ENCODE results near the gene COL20A1. TPM values are rescaled to one million over a fixed set of nuclear protein-coding genes. Genes with fewer than 3 reads are reported as not detected.

Gene COL20A1
- total RNA-seq, 3 donors from 2014 or later, result not detected

DNA sequence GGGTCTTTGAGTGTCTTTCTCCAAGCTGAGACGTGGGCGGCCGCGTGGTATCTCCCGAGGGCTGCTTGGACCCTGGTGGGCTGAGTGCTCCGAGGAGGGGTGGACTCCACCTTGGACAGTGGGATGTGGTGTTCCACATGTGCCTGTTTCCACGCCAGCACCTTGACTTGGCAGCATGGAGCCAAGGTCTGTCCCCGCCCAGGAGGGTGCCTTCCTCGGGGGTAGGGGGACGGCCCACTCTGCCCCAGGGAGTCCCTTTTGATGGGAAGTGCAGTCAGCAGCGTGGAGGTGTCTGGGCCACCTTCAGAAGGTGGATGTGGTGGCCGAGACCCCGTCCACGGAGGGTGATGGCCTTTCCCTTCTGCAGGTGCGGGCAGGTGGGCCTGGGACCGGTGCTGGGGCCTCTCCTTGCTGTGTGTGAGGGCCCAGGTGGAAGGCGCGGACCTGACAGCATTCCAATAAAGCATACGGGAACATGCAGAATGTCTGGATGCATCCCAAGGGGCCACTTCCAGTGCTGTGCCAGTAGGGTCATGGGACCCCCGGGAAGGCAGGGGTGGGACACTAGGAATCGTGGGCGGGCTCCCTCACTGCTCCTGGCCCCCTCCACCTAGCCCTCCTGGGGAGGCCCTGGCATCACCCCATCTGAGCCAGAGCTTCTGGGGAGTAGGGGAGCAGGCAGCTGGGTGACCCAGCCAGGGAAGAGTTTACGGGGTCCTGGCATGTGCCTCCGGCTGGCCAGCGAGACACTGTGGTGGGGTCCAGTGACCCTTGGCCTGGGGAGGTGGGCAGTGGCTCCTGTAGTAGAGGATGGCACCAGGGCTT lies 3.5 kb upstream of the COL20A1 start:
- Mint-ChIP-seq H3K36me3 (ENCODE audit: insufficient read depth) (peaks cover 6% of the 10 kb centered on the region), H3K9me3 (no peaks in the 10 kb centered on the region), H3K4me1 (ENCODE audit: low read depth) (no peaks in the 10 kb centered on the region), H3K4me3 (no peak overlapping the region), H3K27me3 (ENCODE audit: low read depth) (no peaks in the 10 kb centered on the region)
- DNase-seq (no peak), ATAC-seq (no peak)

DNA sequence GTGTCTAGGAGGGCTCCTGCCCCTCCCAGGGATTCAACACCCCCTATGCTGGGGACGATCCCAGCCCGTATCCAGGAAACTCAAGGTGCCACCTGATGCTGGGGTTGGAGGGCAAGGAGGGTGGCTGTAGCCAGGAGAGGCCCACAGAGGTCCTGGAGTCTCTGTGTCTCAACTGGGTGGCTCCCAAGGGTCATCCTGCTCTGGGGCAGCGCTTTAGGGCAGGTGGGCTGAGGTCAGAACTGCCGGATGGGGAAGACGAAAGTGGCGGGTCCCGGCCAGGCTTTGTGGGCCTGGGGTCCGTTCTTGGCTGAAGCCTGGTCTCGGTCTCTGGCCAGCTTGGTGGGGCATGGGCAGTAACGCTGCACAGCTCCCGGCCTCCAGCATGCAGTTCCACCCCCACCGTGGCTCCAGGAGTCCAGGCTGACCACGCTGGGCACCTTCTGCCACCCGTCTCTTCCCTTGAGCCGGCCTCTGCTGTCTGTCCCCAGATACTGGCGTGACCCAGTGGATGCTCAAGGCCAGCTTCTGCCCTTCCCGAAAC lies 2.8 kb upstream of the COL20A1 start:
- no peak for ATAC-seq
- Mint-ChIP-seq H3K36me3 (ENCODE audit: insufficient read depth) (peaks cover 6% of the 10 kb centered on the region), H3K27me3 (ENCODE audit: low read depth) (no peaks in the 10 kb centered on the region), H3K9me3 (no peaks in the 10 kb centered on the region), H3K4me3 (no peak overlapping the region), H3K4me1 (ENCODE audit: low read depth) (peaks cover 1% of the 10 kb centered on the region)
- DNase-seq, result no peak

- Mint-ChIP-seq H3K4me3 (no peak overlapping the region), H3K9me3 (no peaks in the 10 kb centered on the region), H3K27me3 (ENCODE audit: low read depth) (no peaks in the 10 kb centered on the region), H3K4me1 (ENCODE audit: low read depth) (peaks cover 7% of the 10 kb centered on the region), H3K36me3 (ENCODE audit: insufficient read depth) (peaks cover 6% of the 10 kb centered on the region)
- ATAC-seq (peak; percentile 55 to 70), DNase-seq (peak; percentile 55)
Observed at GRCh38 chr20:63290677-63291472, 2.1 kb upstream of the COL20A1 start.

- Mint-ChIP-seq H3K4me1 (ENCODE audit: low read depth) (peaks cover 7% of the 10 kb centered on the region), H3K4me3 (no peak overlapping the region), H3K36me3 (ENCODE audit: insufficient read depth) (peaks cover 6% of the 10 kb centered on the region), H3K27me3 (ENCODE audit: low read depth) (peaks cover 4% of the 10 kb centered on the region), H3K9me3 (no peaks in the 10 kb centered on the region)
- ATAC-seq (no peak), DNase-seq (no peak)
Observed at GRCh38 chr20:63291811-63292210, 1.2 kb upstream of the COL20A1 start.

GRCh38 chr20:63292292-63292701 lies 689 bp upstream of the COL20A1 start:
- Mint-ChIP-seq H3K27me3 (ENCODE audit: low read depth) (peaks cover 5% of the 10 kb centered on the region), H3K4me3 (no peak overlapping the region), H3K36me3 (ENCODE audit: insufficient read depth) (peaks cover 4% of the 10 kb centered on the region), H3K9me3 (no peaks in the 10 kb centered on the region), H3K4me1 (ENCODE audit: low read depth) (peaks cover 7% of the 10 kb centered on the region)
- DNase-seq (no peak), ATAC-seq (no peak)

DNA sequence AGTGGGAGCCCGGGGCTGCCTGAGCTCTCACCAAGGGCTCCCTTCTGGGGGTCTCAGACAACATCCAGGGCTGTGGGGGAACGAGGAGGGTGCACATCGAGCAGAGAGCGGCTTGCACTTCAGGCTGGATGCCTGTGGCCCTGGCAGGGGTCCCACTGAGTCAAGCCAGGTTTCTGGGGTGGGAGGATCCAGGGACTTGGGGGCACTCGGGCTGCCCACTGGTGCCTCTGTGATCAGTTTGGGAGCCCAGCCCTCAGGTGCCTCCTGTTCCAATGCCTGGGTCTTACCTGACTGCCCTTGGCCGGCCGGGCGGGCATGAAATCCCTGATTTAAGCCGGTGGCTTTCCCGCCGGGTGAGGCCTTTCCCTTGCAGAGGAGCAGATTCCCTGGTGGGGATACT lies 470 bp downstream of the COL20A1 start:
- Mint-ChIP-seq H3K4me3 (no peak overlapping the region), H3K27me3 (ENCODE audit: low read depth) (peaks cover 5% of the 10 kb centered on the region), H3K9me3 (no peaks in the 10 kb centered on the region), H3K4me1 (ENCODE audit: low read depth) (peaks cover 7% of the 10 kb centered on the region), H3K36me3 (ENCODE audit: insufficient read depth) (peaks cover 4% of the 10 kb centered on the region)
- ATAC-seq, result no peak
- DNase-seq, result no peak

DNA sequence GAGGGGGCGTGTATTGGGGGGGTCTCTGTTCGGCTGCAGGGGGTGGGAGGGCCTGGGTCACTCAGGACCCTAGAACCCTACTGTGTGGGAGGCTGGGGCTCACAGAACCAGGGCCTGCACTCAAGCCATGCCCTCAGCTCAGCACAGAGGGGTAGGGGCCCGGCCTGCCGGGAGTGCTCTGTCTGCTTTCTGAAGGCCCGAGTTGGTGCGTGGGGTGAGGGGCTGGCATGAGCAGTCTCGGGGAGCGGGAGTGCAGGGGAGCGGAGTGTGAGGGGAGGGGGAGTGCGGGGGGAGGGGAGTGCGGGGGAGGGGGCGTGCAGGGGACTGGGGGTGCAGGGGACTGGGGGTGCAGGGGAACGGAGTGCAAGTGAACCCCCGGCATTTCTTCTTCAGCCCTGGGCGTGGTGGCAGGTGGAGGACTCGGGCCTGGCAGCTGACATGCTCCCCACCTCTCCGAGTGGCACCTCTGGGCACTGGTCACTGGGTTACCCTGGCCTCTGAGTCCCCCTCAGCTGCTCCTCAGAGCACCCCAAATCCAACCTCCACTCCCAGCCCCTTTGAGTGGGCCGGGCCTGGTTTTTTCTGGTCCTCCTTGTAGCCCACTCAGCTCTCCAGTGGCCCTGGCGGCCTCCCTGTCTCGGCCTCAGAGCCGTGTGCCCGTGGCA lies 1.0 kb downstream of the COL20A1 start:
- Mint-ChIP-seq H3K4me1 (ENCODE audit: low read depth) (peaks cover 7% of the 10 kb centered on the region), H3K36me3 (ENCODE audit: insufficient read depth) (peaks cover under 1% of the 10 kb centered on the region), H3K27me3 (ENCODE audit: low read depth) (peaks cover 8% of the 10 kb centered on the region), H3K9me3 (no peaks in the 10 kb centered on the region), H3K4me3 (no peak overlapping the region)
- ATAC-seq (no peak), DNase-seq (no peak)

DNA sequence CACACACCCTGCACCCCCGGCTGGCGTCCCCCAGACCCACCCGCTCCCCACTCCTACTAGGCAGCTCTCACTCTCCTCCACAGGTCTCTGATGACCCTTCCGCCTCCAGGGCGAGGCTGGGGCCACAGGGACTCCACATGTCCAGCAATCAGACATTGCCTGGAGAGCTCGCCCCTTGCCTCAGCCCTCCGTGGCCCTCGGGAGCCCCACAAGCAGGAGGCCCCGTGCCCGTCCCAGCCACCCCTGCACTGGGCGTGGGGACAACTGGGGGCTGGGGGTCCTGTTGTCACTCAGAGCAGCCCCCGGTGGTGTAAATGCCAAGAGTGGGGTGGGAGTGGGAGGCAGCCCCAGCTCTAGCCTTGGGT lies 1.5 kb downstream of the COL20A1 start:
- H3K9me3 Mint-ChIP-seq, result no peaks in the 10 kb centered on the region
- no peaks in the 10 kb centered on the region for H3K36me3 Mint-ChIP-seq (ENCODE audit: insufficient read depth)
- H3K27me3 Mint-ChIP-seq (ENCODE audit: low read depth), result peaks cover 12% of the 10 kb centered on the region
- ATAC-seq (no peak), DNase-seq (no peak)
- H3K4me3 Mint-ChIP-seq, result no peak overlapping the region
- H3K4me1 Mint-ChIP-seq (ENCODE audit: low read depth), result peaks cover 8% of the 10 kb centered on the region

DNA sequence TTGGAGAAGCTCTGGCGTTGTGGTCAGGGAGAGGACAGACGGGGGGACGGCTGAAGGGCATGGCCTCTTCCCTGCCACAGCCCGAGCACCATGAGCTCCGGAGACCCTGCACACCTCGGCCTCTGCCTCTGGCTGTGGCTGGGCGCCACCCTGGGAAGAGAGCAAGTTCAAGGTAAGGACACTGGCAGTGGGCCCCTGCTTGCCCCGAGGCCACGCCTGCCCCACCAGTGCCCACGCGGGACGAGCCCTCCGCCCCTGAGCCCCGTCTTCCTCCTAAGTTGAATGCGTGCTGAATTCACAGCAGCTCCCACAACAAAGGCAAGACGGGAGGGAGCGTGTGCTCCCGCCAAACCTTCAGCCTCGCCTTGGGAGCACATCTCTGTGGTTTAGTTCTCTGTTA lies 2.0 kb downstream of the COL20A1 start:
- H3K9me3 Mint-ChIP-seq, result no peaks in the 10 kb centered on the region
- DNase-seq, result no peak
- ATAC-seq, result no peak
- H3K4me1 Mint-ChIP-seq (ENCODE audit: low read depth), result peaks cover 8% of the 10 kb centered on the region
- peaks cover 12% of the 10 kb centered on the region for H3K27me3 Mint-ChIP-seq (ENCODE audit: low read depth)
- no peak overlapping the region for H3K4me3 Mint-ChIP-seq
- H3K36me3 Mint-ChIP-seq (ENCODE audit: insufficient read depth), result no peaks in the 10 kb centered on the region

DNA sequence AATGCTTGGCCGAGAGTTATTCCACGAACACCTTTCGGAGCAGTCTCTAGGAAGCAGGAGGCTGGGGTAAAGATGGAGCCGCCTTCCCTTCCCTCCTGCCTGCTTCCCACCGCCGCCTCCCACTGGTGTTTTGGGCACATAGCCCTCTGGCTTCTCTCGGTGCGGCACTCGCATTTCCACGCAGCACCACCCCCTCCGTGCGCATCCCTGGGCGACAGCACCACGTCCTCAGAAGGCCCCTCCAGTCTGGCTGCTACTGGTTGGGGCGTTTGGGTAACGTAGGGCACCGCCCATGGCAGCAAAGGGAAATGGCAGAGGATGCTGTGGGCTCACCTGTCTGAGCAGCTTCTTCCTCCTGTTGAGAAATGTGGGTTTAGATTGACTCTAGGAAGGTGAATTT lies 2.4 kb downstream of the COL20A1 start:
- H3K4me1 Mint-ChIP-seq (ENCODE audit: low read depth), result peaks cover 8% of the 10 kb centered on the region
- no peaks in the 10 kb centered on the region for H3K9me3 Mint-ChIP-seq
- H3K27me3 Mint-ChIP-seq (ENCODE audit: low read depth), result peaks cover 12% of the 10 kb centered on the region
- ATAC-seq, result peak; percentile 38 to 39
- H3K36me3 Mint-ChIP-seq (ENCODE audit: insufficient read depth), result no peaks in the 10 kb centered on the region
- no peak overlapping the region for H3K4me3 Mint-ChIP-seq
- DNase-seq, result no peak

GRCh38 chr20:63295846-63296245 lies 2.9 kb downstream of the COL20A1 start:
- Mint-ChIP-seq H3K36me3 (ENCODE audit: insufficient read depth) (no peaks in the 10 kb centered on the region), H3K27me3 (ENCODE audit: low read depth) (peaks cover 14% of the 10 kb centered on the region), H3K4me3 (no peak overlapping the region), H3K9me3 (no peaks in the 10 kb centered on the region), H3K4me1 (ENCODE audit: low read depth) (peaks cover 8% of the 10 kb centered on the region)
- ATAC-seq (peak; percentile 15 to 23), DNase-seq (no peak)

GRCh38 chr20:63296531-63297299 lies 3.7 kb downstream of the COL20A1 start:
- peaks cover 15% of the 10 kb centered on the region for H3K27me3 Mint-ChIP-seq (ENCODE audit: low read depth)
- no peak overlapping the region for H3K4me3 Mint-ChIP-seq
- ATAC-seq (no peak), DNase-seq (no peak)
- H3K4me1 Mint-ChIP-seq (ENCODE audit: low read depth), result peaks cover 8% of the 10 kb centered on the region
- no peaks in the 10 kb centered on the region for H3K36me3 Mint-ChIP-seq (ENCODE audit: insufficient read depth)
- peaks cover 4% of the 10 kb centered on the region for H3K9me3 Mint-ChIP-seq

- H3K9me3 Mint-ChIP-seq, result peaks cover 8% of the 10 kb centered on the region
- DNase-seq (no peak), ATAC-seq (no peak)
- H3K27me3 Mint-ChIP-seq (ENCODE audit: low read depth), result peaks cover 15% of the 10 kb centered on the region
- no peak overlapping the region for H3K4me3 Mint-ChIP-seq
- peaks cover 8% of the 10 kb centered on the region for H3K4me1 Mint-ChIP-seq (ENCODE audit: low read depth)
- no peaks in the 10 kb centered on the region for H3K36me3 Mint-ChIP-seq (ENCODE audit: insufficient read depth)
Observed at GRCh38 chr20:63297371-63297781, 4.4 kb downstream of the COL20A1 start.

All from activated T-cell treated with anti-CD3 and anti-CD28 coated beads, Interleukin-2, amount 50 U/mL, for 4 hours (primary cell).